Measurements from ENCODE around the gene NCOA1.

- no peak for TF ChIP-seq CTCF (IDR thresholded peaks at IDR 0.05; ENCODE audit: poor library complexity)
- TF ChIP-seq EZH2phosphoT487 (IDR thresholded peaks at IDR 0.05; ENCODE audit: low read depth, severe bottlenecking, unreplicated experiment), result no peak
These were observed 160.1 kb downstream of the NCOA1 start for GRCh38 chr2:24650997-24651642.
